ENCODE data around the gene GMFB. TPM values are rescaled to one million over a fixed set of nuclear protein-coding genes. Genes with fewer than 3 reads are reported as not detected.

GMFB gene
- total RNA-seq, 1 experiment from 2014 or later: 63.7 TPM

DNA sequence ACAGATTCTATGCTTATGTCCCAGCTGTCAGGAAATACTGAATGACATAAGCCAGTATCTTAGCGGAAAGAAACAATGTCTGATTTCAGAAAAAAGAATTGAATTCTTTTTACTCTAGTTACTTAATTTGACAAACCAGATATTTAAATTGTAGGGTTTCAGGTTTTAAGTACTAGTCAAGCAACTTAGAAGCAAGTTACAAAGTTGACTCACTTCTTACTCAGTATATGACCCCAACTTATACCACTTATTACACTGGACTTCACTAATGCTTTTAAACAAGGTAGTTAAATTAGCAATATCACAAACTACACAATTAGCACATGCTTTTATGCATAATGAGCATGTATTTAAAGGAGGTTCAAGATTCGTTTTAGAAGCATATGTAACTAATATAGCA lies 7.1 kb downstream of the GMFB start (continued):
- no peak for TF ChIP-seq E2F4 (CRISPR knock-in tag; IDR thresholded peaks at IDR 0.05; ENCODE audit: borderline replicate concordance, low read depth)

DNA sequence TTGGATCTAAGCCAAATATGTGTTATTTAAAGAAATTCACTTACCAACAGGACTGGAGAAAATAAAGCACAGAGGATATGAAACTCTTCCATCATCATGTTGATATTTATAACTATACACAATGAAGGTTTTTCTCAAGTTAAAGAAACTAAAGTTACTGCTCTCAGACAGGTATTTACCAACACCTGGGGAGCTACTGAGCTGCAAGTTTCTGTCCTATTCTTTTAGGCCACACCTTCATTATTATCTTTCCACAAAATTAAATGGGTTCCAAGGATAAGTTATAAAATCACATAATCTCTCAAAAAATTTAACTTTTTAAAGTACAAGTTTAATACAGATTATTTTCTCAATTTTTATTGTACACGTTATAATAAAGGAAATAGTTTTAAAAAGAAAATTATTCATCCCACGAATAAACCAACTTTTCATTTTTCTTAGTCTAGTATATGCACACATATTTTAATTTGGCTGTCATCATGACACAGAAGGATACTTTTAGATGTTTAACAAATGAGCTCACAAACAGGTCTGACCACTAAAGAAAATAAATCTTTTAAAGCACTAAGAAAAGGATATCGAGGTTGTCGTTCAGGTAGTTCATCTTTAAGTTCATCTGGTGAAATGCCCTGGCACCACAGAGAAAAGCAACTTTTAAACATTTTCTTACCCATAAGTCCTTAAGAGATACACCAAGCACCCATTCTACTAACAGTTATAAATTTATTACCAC lies 7.8 kb downstream of the GMFB start:
- Mint-ChIP-seq H3K36me3 (peaks cover 24% of the 10 kb centered on the region), H3K27me3 (ENCODE audit: low read depth) (no peaks in the 10 kb centered on the region), H3K27ac (no peak overlapping the region), H3K4me1 (peaks cover 7% of the 10 kb centered on the region), H3K4me3 (no peak overlapping the region), H3K9me3 (no peaks in the 10 kb centered on the region)
- TF ChIP-seq ETV6 (CRISPR knock-in tag; IDR thresholded peaks at IDR 0.05) (no peak), JUN (CRISPR knock-in tag; IDR thresholded peaks at IDR 0.05) (no peak), TP53 (CRISPR knock-in tag; IDR thresholded peaks at IDR 0.05) (no peak), E2F4 (CRISPR knock-in tag; IDR thresholded peaks at IDR 0.05; ENCODE audit: borderline replicate concordance, low read depth) (no peak), NFYB (CRISPR knock-in tag; conservative IDR thresholded peaks at IDR 0.05; ENCODE audit: low read depth) (no peak), EMX1 (CRISPR knock-in tag; IDR thresholded peaks at IDR 0.05) (no peak), ZMAT4 (CRISPR knock-in tag; IDR thresholded peaks at IDR 0.05) (no peak), ATF2 (CRISPR knock-in tag; IDR thresholded peaks at IDR 0.05; ENCODE audit: borderline replicate concordance, low read depth) (no peak), NR2C2 (CRISPR knock-in tag; IDR thresholded peaks at IDR 0.05) (no peak), NFATC4 (CRISPR knock-in tag; IDR thresholded peaks at IDR 0.05) (no peak), ATF1 (CRISPR knock-in tag; IDR thresholded peaks at IDR 0.05) (no peak), ZSCAN18 (CRISPR knock-in tag; IDR thresholded peaks at IDR 0.05) (no peak), FOXP1 (CRISPR knock-in tag; IDR thresholded peaks at IDR 0.05; ENCODE audit: borderline replicate concordance) (no peak), CTCF (IDR thresholded peaks at IDR 0.05) (no peak), MXD4 (CRISPR knock-in tag; IDR thresholded peaks at IDR 0.05; ENCODE audit: borderline replicate concordance) (no peak), SMAD4 (CRISPR knock-in tag; IDR thresholded peaks at IDR 0.05) (no peak)
- TF ChIP-seq, protein P1, sequence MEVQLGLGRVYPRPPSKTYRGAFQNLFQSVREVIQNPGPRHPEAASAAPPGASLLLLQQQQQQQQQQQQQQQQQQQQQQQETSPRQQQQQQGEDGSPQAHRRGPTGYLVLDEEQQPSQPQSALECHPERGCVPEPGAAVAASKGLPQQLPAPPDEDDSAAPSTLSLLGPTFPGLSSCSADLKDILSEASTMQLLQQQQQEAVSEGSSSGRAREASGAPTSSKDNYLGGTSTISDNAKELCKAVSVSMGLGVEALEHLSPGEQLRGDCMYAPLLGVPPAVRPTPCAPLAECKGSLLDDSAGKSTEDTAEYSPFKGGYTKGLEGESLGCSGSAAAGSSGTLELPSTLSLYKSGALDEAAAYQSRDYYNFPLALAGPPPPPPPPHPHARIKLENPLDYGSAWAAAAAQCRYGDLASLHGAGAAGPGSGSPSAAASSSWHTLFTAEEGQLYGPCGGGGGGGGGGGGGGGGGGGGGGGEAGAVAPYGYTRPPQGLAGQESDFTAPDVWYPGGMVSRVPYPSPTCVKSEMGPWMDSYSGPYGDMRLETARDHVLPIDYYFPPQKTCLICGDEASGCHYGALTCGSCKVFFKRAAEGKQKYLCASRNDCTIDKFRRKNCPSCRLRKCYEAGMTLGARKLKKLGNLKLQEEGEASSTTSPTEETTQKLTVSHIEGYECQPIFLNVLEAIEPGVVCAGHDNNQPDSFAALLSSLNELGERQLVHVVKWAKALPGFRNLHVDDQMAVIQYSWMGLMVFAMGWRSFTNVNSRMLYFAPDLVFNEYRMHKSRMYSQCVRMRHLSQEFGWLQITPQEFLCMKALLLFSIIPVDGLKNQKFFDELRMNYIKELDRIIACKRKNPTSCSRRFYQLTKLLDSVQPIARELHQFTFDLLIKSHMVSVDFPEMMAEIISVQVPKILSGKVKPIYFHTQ (CRISPR knock-in tag; IDR thresholded peaks at IDR 0.05): no peak
- TF ChIP-seq, protein P2, sequence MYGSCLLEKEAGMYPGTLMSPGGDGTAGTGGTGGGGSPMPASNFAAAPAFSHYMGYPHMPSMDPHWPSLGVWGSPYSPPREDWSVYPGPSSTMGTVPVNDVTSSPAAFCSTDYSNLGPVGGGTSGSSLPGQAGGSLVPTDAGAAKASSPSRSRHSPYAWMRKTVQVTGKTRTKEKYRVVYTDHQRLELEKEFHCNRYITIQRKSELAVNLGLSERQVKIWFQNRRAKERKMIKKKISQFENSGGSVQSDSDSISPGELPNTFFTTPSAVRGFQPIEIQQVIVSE (CRISPR knock-in tag; IDR thresholded peaks at IDR 0.05; ENCODE audit: borderline replicate concordance): no peak
- TF ChIP-seq, protein P3, sequence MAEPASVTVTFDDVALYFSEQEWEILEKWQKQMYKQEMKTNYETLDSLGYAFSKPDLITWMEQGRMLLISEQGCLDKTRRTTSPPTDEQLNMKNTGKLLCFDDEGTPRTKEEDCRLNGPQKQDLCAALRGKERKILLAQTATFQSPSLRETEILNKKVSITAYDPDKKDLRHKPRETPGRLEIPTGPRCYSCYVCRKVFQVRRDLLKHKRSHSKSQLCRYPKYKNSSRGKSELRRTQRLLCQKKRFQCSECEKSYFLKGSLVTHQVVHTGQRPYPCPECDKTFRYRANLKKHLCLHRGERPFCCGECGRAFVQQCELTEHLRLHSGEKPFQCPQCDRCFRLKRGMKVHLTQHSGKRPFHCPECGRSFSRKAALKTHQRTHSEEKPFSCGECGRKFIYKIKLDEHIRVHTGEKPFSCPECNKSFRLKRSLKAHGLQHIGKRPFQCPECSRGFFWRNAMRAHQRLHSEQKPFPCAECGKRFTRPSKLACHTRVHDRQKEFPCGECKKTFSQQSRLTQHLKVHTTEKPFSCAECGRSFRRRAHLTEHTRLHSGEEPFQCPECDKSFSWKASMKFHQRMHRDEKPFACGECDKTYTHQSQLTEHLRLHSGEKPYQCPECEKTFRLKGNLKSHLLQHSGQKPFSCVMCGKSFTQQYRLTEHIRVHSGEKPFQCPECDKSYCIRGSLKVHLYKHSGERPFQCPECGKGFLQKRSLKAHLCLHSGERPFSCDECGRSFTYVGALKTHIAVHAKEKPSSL (CRISPR knock-in tag; conservative IDR thresholded peaks at IDR 0.05): no peak
- TF ChIP-seq, protein P4, sequence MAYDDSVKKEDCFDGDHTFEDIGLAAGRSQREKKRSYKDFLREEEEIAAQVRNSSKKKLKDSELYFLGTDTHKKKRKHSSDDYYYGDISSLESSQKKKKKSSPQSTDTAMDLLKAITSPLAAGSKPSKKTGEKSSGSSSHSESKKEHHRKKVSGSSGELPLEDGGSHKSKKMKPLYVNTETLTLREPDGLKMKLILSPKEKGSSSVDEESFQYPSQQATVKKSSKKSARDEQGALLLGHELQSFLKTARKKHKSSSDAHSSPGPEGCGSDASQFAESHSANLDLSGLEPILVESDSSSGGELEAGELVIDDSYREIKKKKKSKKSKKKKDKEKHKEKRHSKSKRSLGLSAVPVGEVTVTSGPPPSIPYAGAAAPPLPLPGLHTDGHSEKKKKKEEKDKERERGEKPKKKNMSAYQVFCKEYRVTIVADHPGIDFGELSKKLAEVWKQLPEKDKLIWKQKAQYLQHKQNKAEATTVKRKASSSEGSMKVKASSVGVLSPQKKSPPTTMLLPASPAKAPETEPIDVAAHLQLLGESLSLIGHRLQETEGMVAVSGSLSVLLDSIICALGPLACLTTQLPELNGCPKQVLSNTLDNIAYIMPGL (CRISPR knock-in tag; IDR thresholded peaks at IDR 0.05): no peak
- no peak for ATAC-seq
- POLR2A ChIA-PET: no interaction called here
- no peak for DNase-seq (ENCODE audit: low spot score)
- CTCF ChIA-PET: no interaction called here

Data from WTC11 (cell line).